Measurements from ENCODE around the gene DHRS7B.

The DHRS7B gene

GRCh38 chr17:21161498-21162393, 35.0 kb downstream of the DHRS7B start:
- no peak for FAIRE-seq
- TF ChIP-seq CTCF (IDR thresholded peaks at IDR 0.05; ENCODE audit: insufficient read depth, missing control alignments) = no peak
- DNase-seq (ENCODE audit: insufficient read length, low spot score) = no peak

DNA sequence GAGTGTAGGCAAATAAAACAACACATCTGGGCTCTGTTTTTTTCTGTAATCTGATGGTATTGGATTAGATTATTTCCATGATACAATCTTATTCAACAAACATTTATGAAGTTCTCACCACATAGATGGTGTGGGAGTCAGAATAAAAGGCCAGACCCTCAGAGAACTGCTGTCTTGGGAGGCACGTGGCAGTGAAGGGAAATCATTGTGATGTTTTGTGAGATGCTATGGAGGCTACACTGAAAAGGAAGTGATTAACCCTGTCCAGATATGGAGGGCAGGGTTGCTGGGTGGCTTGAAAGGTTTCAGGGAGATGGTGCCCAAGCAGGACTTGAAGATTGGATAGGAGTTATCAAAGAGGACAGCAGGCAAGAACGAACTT, 35.6 kb downstream of the DHRS7B start:
- no peak for TF ChIP-seq CTCF (IDR thresholded peaks at IDR 0.05; ENCODE audit: insufficient read depth, missing control alignments)
- DNase-seq (ENCODE audit: insufficient read length, low spot score) (no peak), FAIRE-seq (no peak)

- DNase-seq (ENCODE audit: insufficient read length, low spot score) (no peak), FAIRE-seq (no peak)
- TF ChIP-seq CTCF (IDR thresholded peaks at IDR 0.05; ENCODE audit: insufficient read depth, missing control alignments) = no peak
Observed at GRCh38 chr17:21163101-21163500, 36.3 kb downstream of the DHRS7B start.

DNA sequence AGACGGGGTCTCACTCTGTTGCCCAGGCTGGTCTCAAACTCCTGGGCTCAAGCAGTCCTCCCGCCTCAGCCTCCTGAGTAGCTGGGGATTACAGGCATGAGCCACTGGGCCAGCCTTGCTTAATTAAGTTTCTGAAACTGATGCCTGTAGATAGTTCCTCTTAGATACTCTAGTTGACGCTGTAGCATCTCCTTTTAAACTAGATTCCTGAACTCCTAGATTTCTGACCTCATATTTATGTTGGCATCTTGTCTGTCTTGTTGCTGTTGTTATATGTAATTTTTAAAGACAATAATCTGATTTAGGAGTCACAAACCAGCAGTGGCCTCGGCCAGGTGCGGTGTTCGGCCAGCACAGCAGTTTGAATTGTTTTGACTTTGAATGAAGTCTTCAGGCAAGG, 37.5 kb downstream of the DHRS7B start:
- DNase-seq (ENCODE audit: insufficient read length, low spot score) (no peak), FAIRE-seq (no peak)
- no peak for TF ChIP-seq CTCF (IDR thresholded peaks at IDR 0.05; ENCODE audit: insufficient read depth, missing control alignments)

GRCh38 chr17:21164620-21165019, 37.9 kb downstream of the DHRS7B start:
- FAIRE-seq (no peak), DNase-seq (ENCODE audit: insufficient read length, low spot score) (no peak)
- TF ChIP-seq CTCF (IDR thresholded peaks at IDR 0.05; ENCODE audit: insufficient read depth, missing control alignments) = no peak

DNA sequence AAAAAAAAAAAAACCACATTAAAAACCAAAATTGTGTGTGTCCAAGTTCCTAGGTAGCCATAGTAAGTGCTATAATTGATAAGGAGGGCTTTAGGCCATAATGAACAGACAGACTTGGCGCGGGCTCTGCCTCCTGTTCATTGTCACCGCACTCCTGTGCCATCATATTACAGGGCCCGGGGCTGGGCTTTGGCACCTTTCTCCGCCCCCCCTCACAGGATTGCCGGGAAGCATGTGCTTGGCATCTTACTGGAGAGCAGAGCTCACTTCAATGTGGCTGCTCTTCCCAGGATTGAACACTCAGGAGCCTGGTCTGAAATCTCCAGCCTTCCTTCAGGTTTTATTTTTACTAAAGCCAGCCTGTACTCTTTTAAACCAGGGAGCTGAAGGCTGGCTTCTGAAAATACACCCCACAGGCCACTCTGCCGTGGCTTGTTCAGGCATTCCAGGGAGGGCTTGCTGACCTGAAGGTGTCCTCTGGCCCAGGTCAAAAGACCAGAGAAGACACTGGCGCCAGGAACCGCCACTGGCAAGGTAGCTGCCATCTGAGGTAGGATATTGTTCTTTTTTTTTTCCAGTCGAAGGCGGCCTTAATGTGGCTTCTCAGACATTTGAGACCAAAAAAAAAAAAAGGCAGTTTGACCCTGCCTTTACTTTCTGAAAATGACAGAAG, 39.3 kb downstream of the DHRS7B start:
- no peak for DNase-seq (ENCODE audit: insufficient read length, low spot score)
- no peak for FAIRE-seq
- TF ChIP-seq CTCF (IDR thresholded peaks at IDR 0.05; ENCODE audit: insufficient read depth, missing control alignments) = no peak

Measured in D721Med (cell line).